ENCODE measurements around the gene HOXA9.

The HOXA9 gene

DNA sequence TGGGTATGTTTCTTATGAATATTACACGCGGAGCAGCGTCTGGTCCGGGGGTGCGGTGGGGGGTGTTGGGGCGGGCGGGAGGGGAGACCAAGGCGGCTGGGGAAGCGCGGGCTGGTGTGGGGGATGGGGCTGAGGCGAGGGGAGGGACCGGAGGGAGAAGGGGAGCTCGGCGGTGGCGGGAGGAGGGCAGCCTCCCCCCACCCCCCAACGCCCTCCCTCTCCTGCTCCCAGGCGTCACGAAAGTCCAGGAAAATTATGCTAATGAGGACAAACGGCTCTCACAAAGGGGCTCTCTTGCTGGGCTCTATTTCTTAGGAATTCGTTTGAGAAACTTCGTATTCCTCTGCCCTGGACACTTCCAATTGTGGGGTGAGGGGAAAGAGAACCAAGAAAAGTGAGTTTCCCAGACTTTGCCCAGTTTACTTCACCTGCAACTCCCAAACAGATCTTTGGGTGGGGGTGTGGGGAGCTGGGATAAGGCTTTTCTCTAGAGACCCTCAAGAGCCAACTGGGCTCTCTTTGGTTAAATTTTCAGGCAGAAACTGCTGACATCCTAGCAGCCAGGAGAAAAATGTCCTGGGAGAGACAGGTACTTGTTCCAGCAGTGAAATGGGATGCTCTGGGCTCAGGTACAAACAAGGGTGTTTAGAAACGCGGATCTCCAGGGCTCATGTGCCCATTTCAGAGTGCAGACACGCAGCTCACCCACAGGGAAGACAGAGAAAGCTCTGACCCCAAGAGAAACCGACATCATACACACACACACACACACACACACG lies 51.2 kb downstream of the HOXA9 start:
- peak overlapping the region; percentile 46 for H3K4me3 ChIP-seq (ENCODE audit: control insufficient read depth, low read depth, low read length)
- TF ChIP-seq CTCF (conservative IDR thresholded peaks at IDR 0.05; ENCODE audit: control insufficient read depth, insufficient read depth, low read depth, low read length), result no peak
- no peak for DNase-seq (ENCODE audit: low read depth)

GRCh38 chr7:27112955-27113949 lies 52.1 kb downstream of the HOXA9 start:
- peak overlapping the region; percentile 46 for H3K4me3 ChIP-seq (ENCODE audit: control insufficient read depth, low read depth, low read length)
- TF ChIP-seq CTCF (conservative IDR thresholded peaks at IDR 0.05; ENCODE audit: control insufficient read depth, insufficient read depth, low read depth, low read length), result no peak
- peak; percentile 91 for DNase-seq (ENCODE audit: low read depth)

Measured in fibroblast of mammary gland (primary cell).